ENCODE measurements around the gene GRM4.

- TF ChIP-seq POLR2AphosphoS5 (IDR thresholded peaks at IDR 0.05; ENCODE audit: borderline replicate concordance, low read depth, low read length) (no peak), EZH2 (IDR thresholded peaks at IDR 0.05) (no peak)
Measured at GRCh38 chr6:34177181-34177591, 31.3 kb upstream of the GRM4 start.

Measured in SK-N-MC (cell line).